Measurements from ENCODE around the gene TM6SF1.

TM6SF1 gene

GRCh38 chr15:83099290-83099689 lies 8.2 kb upstream of the TM6SF1 start:
- H3K27me3 Mint-ChIP-seq (ENCODE audit: low read depth) = peaks cover 60% of the 10 kb centered on the region
- H3K9me3 Mint-ChIP-seq = no peaks in the 10 kb centered on the region
- no peak overlapping the region for H3K4me3 Mint-ChIP-seq
- no peak for DNase-seq (ENCODE audit: low spot score)
- no peaks in the 10 kb centered on the region for H3K36me3 Mint-ChIP-seq (ENCODE audit: low read depth)
- H3K27ac Mint-ChIP-seq = no peak overlapping the region
- no peaks in the 10 kb centered on the region for H3K4me1 Mint-ChIP-seq (ENCODE audit: low read depth)

- Mint-ChIP-seq H3K27ac (no peak overlapping the region), H3K4me3 (no peak overlapping the region), H3K9me3 (no peaks in the 10 kb centered on the region), H3K4me1 (ENCODE audit: low read depth) (no peaks in the 10 kb centered on the region), H3K27me3 (ENCODE audit: low read depth) (peaks cover 60% of the 10 kb centered on the region), H3K36me3 (ENCODE audit: low read depth) (no peaks in the 10 kb centered on the region)
- no peak for DNase-seq (ENCODE audit: low spot score)
Observed at GRCh38 chr15:83100097-83100646, 7.3 kb upstream of the TM6SF1 start.

DNA sequence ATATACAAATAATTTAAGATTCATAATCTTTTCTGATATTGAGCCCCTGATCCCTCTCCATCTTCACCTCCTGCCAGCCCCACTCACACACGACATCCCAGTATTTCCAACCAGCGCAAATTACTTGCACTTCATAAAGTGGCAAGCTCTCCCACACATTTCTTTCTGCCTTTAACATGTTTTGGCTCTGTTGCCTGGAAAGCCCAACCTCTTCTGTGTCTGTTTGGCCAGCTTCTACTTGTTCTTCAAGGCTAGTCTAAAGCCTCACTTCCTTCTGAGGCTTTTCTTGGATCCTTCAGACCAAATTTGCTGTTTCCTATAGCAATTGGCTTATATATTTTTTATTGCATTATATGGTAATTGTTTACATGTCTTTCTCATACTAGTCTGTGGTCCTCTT lies 5.1 kb upstream of the TM6SF1 start:
- DNase-seq (ENCODE audit: low spot score) = no peak
- no peaks in the 10 kb centered on the region for H3K36me3 Mint-ChIP-seq (ENCODE audit: low read depth)
- H3K4me1 Mint-ChIP-seq (ENCODE audit: low read depth) = peaks cover 5% of the 10 kb centered on the region
- no peak overlapping the region for H3K27ac Mint-ChIP-seq
- no peaks in the 10 kb centered on the region for H3K9me3 Mint-ChIP-seq
- no peak overlapping the region for H3K4me3 Mint-ChIP-seq
- peaks cover 53% of the 10 kb centered on the region for H3K27me3 Mint-ChIP-seq (ENCODE audit: low read depth)

GRCh38 chr15:83104141-83104540 lies 3.3 kb upstream of the TM6SF1 start:
- Mint-ChIP-seq H3K9me3 (no peaks in the 10 kb centered on the region), H3K4me1 (ENCODE audit: low read depth) (peaks cover 16% of the 10 kb centered on the region), H3K4me3 (no peak overlapping the region), H3K27me3 (ENCODE audit: low read depth) (peaks cover 41% of the 10 kb centered on the region), H3K27ac (no peak overlapping the region), H3K36me3 (ENCODE audit: low read depth) (no peaks in the 10 kb centered on the region)
- no peak for DNase-seq (ENCODE audit: low spot score)

- no peak for DNase-seq (ENCODE audit: low spot score)
- Mint-ChIP-seq H3K4me1 (ENCODE audit: low read depth) (peaks cover 25% of the 10 kb centered on the region), H3K27me3 (ENCODE audit: low read depth) (peaks cover 36% of the 10 kb centered on the region), H3K36me3 (ENCODE audit: low read depth) (no peaks in the 10 kb centered on the region), H3K9me3 (no peaks in the 10 kb centered on the region), H3K4me3 (peak overlapping the region; percentile 9), H3K27ac (no peak overlapping the region)
Observed at GRCh38 chr15:83105440-83105839, 2.0 kb upstream of the TM6SF1 start.

DNA sequence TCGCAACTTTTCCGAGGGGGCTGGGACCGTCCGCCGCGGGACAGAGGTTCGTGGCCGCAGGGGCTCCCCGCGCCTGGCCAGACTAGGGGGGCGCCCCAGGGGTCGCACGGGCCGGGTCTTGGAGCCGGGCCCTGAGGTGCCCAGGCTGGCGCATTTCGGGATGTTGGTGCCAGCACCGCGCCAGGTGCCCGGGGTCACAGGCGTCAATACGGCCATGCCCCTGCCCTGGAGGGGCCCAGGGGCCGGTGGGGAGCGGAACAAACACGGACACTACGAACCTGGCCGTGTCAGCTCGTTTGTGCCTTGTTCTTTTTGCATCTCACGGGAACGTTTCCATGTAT lies 366 bp downstream of the TM6SF1 start:
- DNase-seq (ENCODE audit: low spot score) = no peak
- Mint-ChIP-seq H3K9me3 (no peaks in the 10 kb centered on the region), H3K4me1 (ENCODE audit: low read depth) (peaks cover 28% of the 10 kb centered on the region), H3K27ac (peak overlapping the region; percentile 85), H3K4me3 (peak overlapping the region; percentile 93), H3K36me3 (ENCODE audit: low read depth) (peaks cover 5% of the 10 kb centered on the region), H3K27me3 (ENCODE audit: low read depth) (peaks cover 20% of the 10 kb centered on the region)

DNA sequence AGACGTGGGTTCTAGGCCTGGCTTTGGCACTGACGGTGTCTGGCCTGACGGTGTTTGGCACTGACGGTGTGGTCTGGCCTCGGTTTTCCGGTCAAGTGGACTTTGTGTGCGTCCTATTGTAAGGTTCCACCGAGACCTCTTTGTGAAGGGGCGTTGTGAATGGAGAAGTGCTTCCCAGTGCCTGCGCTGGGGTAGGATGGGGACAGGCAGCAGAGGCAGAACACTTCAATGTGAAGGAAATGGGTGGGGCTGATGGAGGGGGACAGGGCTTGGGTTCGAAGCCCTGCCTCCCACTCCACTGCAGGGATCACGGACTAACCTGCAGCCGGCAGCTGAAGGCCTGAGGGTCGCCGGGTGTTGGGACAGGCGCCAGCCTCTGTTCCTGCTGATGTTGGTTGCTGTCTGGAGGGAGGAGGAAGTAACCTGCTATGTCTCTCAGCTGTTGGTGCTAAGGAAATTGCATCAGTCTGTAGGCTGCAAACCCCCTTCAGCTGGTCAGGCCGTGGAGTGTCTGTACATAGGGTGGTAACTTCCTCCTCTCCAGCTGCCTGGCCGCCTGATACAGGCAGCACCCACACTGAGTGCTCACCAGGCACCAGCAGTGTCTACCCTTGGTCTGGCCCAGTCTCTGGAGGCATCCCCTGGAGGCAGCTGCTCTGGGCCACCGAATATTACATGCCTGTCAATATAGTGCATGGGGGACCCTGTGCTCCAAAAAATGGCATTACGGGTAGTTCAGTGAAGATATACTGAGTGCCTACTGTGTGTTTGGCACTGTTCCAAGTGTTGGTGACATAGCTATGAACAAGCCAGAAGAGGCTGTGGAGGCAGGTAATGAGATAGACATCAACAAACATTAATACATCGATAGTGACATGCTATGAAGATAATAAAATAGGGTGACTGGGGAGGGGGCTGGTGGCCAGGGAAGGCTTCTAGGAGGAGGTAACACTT lies 1.1 kb downstream of the TM6SF1 start:
- Mint-ChIP-seq H3K36me3 (ENCODE audit: low read depth) (peaks cover 5% of the 10 kb centered on the region), H3K27ac (peak overlapping the region; percentile 85)

GRCh38 chr15:83109532-83109931 lies 2.1 kb downstream of the TM6SF1 start:
- Mint-ChIP-seq H3K27me3 (ENCODE audit: low read depth) (peaks cover 15% of the 10 kb centered on the region), H3K27ac (peak overlapping the region; percentile 27), H3K36me3 (ENCODE audit: low read depth) (peaks cover 10% of the 10 kb centered on the region), H3K9me3 (no peaks in the 10 kb centered on the region), H3K4me1 (ENCODE audit: low read depth) (peaks cover 28% of the 10 kb centered on the region), H3K4me3 (no peak overlapping the region)
- no peak for DNase-seq (ENCODE audit: low spot score)

More for the DNA sequence above, 1.1 kb downstream of the TM6SF1 start:
- Mint-ChIP-seq H3K27me3 (ENCODE audit: low read depth) (peaks cover 20% of the 10 kb centered on the region), H3K4me3 (peak overlapping the region; percentile 93), H3K9me3 (no peaks in the 10 kb centered on the region), H3K4me1 (ENCODE audit: low read depth) (peaks cover 28% of the 10 kb centered on the region)
- peak; percentile 15 for DNase-seq (ENCODE audit: low spot score)

- DNase-seq (ENCODE audit: low spot score) = no peak
- Mint-ChIP-seq H3K27ac (no peak overlapping the region), H3K27me3 (ENCODE audit: low read depth) (peaks cover 15% of the 10 kb centered on the region), H3K9me3 (no peaks in the 10 kb centered on the region), H3K4me1 (ENCODE audit: low read depth) (peaks cover 28% of the 10 kb centered on the region), H3K4me3 (no peak overlapping the region), H3K36me3 (ENCODE audit: low read depth) (peaks cover 11% of the 10 kb centered on the region)
Observed at GRCh38 chr15:83110381-83110780, 2.9 kb downstream of the TM6SF1 start.

DNA sequence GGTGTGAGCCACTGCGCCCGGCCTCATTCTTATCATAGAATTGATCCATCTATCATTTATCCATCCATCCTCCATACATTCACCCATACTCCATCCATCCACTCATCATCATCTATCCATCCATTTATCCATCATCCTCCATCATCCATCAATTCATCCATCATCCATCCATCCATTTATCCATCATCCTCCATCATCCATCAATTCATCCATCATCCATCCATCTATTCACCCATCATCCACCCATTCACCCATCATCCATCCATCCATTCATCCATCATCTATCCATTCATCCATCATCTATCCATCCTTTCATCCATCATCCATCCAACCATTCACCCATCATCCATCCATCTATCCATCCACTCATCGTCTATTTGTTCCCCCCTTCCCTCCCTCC lies 3.7 kb downstream of the TM6SF1 start:
- Mint-ChIP-seq H3K9me3 (no peaks in the 10 kb centered on the region), H3K36me3 (ENCODE audit: low read depth) (peaks cover 17% of the 10 kb centered on the region), H3K27ac (no peak overlapping the region), H3K4me3 (no peak overlapping the region), H3K4me1 (ENCODE audit: low read depth) (peaks cover 28% of the 10 kb centered on the region), H3K27me3 (ENCODE audit: low read depth) (peaks cover 11% of the 10 kb centered on the region)
- DNase-seq (ENCODE audit: low spot score) = no peak

DNA sequence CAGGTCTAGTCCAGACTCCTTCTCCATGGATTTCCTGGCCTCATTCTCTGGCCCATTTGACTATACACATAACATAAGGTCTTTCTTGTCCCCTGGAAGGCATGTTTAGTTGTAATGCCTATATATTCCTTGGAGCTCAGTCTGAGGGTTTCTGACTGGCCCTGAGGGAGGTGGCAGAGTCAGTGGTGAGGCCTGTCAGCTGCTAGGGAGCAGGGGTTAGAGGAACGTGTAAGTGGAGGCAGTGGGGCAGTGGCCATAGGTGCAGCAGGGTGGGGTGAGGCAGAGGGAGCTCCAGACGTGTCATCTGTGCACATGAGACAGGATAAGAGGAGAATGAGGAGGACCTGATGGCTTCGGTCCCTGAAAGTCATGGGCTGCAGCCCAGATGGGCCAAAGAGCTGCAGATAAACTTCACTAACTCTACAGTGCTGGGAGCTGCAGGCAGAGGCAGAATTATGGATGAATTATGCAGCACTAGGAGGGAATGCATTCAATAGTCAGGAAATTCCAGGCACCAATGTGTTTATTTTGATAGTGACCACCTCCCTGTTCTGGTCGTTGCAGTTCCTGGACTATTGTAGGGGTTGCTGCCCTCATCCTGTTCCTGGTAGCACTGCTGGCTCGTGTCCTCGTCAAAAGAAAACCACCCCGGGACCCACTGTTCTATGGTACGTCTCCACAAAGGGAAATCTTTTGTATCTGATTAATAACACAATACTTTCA lies 4.9 kb downstream of the TM6SF1 start:
- no peak overlapping the region for H3K4me3 Mint-ChIP-seq
- peaks cover 23% of the 10 kb centered on the region for H3K4me1 Mint-ChIP-seq (ENCODE audit: low read depth)
- DNase-seq (ENCODE audit: low spot score) = no peak
- H3K9me3 Mint-ChIP-seq = no peaks in the 10 kb centered on the region
- H3K36me3 Mint-ChIP-seq (ENCODE audit: low read depth) = peaks cover 17% of the 10 kb centered on the region
- no peak overlapping the region for H3K27ac Mint-ChIP-seq
- peaks cover 6% of the 10 kb centered on the region for H3K27me3 Mint-ChIP-seq (ENCODE audit: low read depth)

DNA sequence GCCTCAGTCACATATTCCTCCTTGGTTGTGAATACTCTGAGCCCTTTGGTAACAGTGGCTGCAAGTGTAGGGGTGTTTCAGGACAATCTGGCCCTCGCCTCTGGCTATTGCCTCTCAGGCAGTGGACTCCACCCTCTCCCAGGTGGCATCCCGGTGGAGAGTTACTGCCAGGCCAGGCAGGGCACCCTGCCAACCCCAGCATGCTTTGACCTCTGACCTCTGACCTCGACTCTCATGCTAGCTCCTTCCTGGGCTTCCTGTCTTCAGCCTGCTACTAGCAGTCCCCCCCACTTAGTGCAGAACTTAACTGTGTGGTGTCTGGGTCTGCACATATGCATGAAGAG lies 5.5 kb downstream of the TM6SF1 start:
- Mint-ChIP-seq H3K27me3 (ENCODE audit: low read depth) (peaks cover 6% of the 10 kb centered on the region), H3K9me3 (no peaks in the 10 kb centered on the region), H3K4me3 (no peak overlapping the region), H3K27ac (no peak overlapping the region), H3K4me1 (ENCODE audit: low read depth) (peaks cover 23% of the 10 kb centered on the region), H3K36me3 (ENCODE audit: low read depth) (peaks cover 17% of the 10 kb centered on the region)
- no peak for DNase-seq (ENCODE audit: low spot score)

DNA sequence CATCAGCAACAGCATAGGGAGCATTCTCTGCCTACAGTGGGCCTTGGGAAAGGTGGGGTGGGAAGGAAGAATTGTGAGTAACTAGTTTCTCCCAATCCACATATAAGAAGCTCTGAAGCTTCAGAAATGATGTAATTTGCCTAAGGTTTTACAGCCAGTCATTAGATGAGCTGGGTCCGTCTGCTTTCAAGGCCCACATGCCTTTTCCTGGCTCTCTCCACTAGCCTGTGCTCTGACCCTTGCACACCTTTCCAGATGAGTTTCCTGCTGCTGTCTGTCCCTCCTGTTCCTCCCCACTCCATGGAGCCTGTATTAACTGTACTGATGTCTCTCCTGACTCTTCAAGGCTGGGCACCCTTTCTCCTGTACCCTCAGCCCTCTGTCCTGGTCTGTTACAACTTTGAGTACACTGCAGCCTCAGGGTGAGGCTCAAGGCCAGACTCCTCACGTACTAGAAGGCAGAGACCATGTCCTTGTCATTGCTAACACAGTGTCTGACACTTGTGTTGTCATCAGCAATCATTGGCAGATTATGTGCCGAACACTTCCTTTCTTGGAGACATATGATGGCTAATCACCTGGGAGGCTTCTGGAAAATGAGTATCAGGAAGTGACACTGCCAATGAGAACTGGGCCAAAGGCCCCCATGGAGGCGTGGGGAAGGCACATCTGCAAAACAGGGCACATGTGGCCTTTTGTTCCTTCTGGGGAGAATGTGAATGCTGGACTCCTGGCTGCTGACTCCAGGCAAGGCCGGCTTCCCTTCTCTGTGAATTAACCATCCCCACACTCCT lies 6.6 kb downstream of the TM6SF1 start:
- Mint-ChIP-seq H3K4me3 (no peak overlapping the region), H3K27me3 (ENCODE audit: low read depth) (peaks cover 3% of the 10 kb centered on the region), H3K9me3 (no peaks in the 10 kb centered on the region), H3K4me1 (ENCODE audit: low read depth) (peaks cover 12% of the 10 kb centered on the region), H3K27ac (no peak overlapping the region), H3K36me3 (ENCODE audit: low read depth) (peaks cover 17% of the 10 kb centered on the region)
- DNase-seq (ENCODE audit: low spot score) = no peak
